Duodenal mucosa (tissue), 2 donors: ENCODE measurements around the gene VASP.
A peak's percentile ranks its signal among the peaks of the same experiment; 100 is the strongest.

Experiments
- H3K27ac ChIP-seq: one replicate; pipeline ENCODE4 v1.7.0; 2013; ENCODE audit warnings: low read depth, low read length
- H3K27me3 ChIP-seq, 2 donors: one replicate each; pipeline ENCODE4 v1.7.0; 2013; ENCODE audit warnings: low read length in 2 of 2, control low read depth in 1 of 2; ENCODE audit not compliant: insufficient read depth in 2 of 2, control insufficient read depth in 1 of 2
- H3K36me3 ChIP-seq, 2 donors: one replicate each; pipeline ENCODE4 v1.7.0; 2013; ENCODE audit warnings: low read length in 2 of 2, control low read depth in 1 of 2; ENCODE audit not compliant: insufficient read depth in 2 of 2, control insufficient read depth in 1 of 2
- H3K4me1 ChIP-seq, 2 donors: one replicate each; pipeline ENCODE4 v1.7.0; 2013; ENCODE audit warnings: low read length in 2 of 2, control low read depth in 1 of 2; ENCODE audit not compliant: insufficient read depth in 2 of 2, control insufficient read depth in 1 of 2
- H3K4me3 ChIP-seq, 2 donors: one replicate each; pipeline ENCODE4 v1.7.0; 2013; ENCODE audit warnings: low read length in 2 of 2, low read depth in 1 of 2
- H3K9ac ChIP-seq, 2 donors: one replicate each; pipeline ENCODE4 v1.7.0; 2013; ENCODE audit warnings: low read length in 2 of 2, low read depth in 1 of 2
- H3K9me3 ChIP-seq, 2 donors: one replicate each; pipeline ENCODE4 v1.7.0; 2013; ENCODE audit warnings: low read length in 2 of 2, control low read depth in 1 of 2; ENCODE audit not compliant: control insufficient read depth in 1 of 2

The VASP gene

DNA sequence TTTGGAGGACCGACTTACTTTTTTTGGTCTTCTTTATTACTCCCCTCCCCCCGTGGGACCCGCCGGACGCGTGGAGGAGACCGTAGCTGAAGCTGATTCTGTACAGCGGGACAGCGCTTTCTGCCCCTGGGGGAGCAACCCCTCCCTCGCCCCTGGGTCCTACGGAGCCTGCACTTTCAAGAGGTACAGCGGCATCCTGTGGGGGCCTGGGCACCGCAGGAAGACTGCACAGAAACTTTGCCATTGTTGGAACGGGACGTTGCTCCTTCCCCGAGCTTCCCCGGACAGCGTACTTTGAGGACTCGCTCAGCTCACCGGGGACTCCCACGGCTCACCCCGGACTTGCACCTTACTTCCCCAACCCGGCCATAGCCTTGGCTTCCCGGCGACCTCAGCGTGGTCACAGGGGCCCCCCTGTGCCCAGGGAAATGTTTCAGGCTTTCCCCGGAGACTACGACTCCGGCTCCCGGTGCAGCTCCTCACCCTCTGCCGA, 39.1 kb upstream of the VASP start:
- Histone ChIP-seq H3K27me3 (peaks cover 0 to 5% of the 10 kb centered on the region in 2 donors), H3K36me3 (no peaks in the 10 kb centered on the region), H3K9me3 (no peaks in the 10 kb centered on the region), H3K4me1 (peaks cover 11 to 26% of the 10 kb centered on the region in 2 donors), H3K9ac (peak overlapping the region; percentile 82 to 90), H3K4me3 (peak overlapping the region; percentile 87 to 93), H3K27ac (peak overlapping the region; percentile 95)

DNA sequence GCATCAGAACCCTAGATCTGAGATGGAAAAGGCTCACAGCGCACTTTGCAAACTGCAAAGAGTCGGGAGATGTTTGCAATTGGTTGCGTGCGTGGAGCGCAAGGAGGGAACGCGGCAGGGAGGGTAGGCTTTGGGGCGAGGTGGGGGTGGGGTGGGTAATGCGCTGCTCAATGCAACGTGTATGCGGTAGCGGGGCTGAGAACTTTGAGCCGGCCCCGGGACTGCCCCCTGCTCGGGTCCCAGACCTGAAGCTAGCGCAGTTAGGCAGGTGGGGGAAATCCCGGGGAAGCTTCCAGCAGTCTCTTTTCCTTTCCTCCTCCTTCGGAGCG, 38.5 kb upstream of the VASP start:
- no peaks in the 10 kb centered on the region for H3K36me3 ChIP-seq
- peak overlapping the region; percentile 95 for H3K27ac ChIP-seq
- no peaks in the 10 kb centered on the region for H3K9me3 ChIP-seq
- H3K4me1 ChIP-seq = peaks cover 11 to 26% of the 10 kb centered on the region in 2 donors
- peak overlapping the region; percentile 82 to 90 for H3K9ac ChIP-seq
- peak overlapping the region; percentile 87 to 93 for H3K4me3 ChIP-seq
- peaks cover 0 to 7% of the 10 kb centered on the region in 2 donors for H3K27me3 ChIP-seq

GRCh38 chr19:45469132-45469944, 37.9 kb upstream of the VASP start:
- Histone ChIP-seq H3K27ac (peak overlapping the region; percentile 95), H3K27me3 (peaks cover 0 to 7% of the 10 kb centered on the region in 2 donors), H3K9me3 (no peaks in the 10 kb centered on the region), H3K4me1 (peaks cover 11 to 26% of the 10 kb centered on the region in 2 donors), H3K36me3 (no peaks in the 10 kb centered on the region), H3K9ac (peak overlapping the region; percentile 90 to 97), H3K4me3 (peak overlapping the region; percentile 87 to 93)

DNA sequence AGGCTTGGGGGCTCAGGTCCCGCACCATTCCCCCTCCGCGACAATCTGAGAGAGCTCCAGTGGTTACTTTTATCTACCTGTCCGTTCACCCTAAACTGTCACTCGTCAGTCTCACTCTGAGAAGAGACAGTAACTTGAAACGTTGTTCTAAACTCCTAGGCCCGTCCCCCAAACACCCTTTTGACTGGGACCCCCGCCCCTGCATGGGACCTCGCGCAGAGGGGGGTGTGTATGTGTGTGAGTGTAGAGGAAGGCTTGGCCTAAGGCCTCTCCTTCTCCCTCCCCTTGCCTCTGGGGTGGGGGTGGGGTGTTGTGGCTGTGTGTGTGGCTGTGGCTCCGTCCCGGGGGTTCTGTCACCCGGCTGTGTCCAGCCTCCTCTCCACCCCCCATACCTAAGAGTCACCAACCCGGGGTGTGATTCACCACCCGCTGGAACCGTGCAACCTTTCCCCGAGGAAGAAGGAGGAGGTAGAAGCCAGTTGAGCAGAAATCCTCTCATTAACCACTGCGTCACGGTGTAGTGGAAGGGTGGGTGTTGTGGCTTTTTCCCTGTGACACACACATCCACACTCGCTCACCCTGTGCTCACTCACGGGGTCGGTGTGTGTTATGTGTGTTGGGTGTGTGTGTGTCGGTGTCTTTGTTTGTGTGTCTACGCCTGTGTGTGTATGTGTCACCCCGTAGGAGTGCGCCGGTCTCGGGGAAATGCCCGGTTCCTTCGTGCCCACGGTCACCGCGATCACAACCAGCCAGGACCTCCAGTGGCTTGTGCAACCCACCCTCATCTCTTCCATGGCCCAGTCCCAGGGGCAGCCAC, 37.1 kb upstream of the VASP start:
- Histone ChIP-seq H3K4me1 (peaks cover 11 to 26% of the 10 kb centered on the region in 2 donors), H3K27ac (peak overlapping the region; percentile 95), H3K9me3 (no peaks in the 10 kb centered on the region), H3K27me3 (peaks cover 0 to 7% of the 10 kb centered on the region in 2 donors), H3K4me3 (peak overlapping the region; percentile 87 to 93), H3K9ac (peak overlapping the region; percentile 90 to 97), H3K36me3 (no peaks in the 10 kb centered on the region)

- H3K9ac ChIP-seq = no peak overlapping the region
- H3K27me3 ChIP-seq = peaks cover 0 to 7% of the 10 kb centered on the region in 2 donors
- H3K4me1 ChIP-seq = peaks cover 11 to 26% of the 10 kb centered on the region in 2 donors
- H3K27ac ChIP-seq = no peak overlapping the region
- no peaks in the 10 kb centered on the region for H3K9me3 ChIP-seq
- no peaks in the 10 kb centered on the region for H3K36me3 ChIP-seq
- no peak overlapping the region for H3K4me3 ChIP-seq
Observed at GRCh38 chr19:45470762-45471081, 36.6 kb upstream of the VASP start.

- peaks cover 11 to 26% of the 10 kb centered on the region in 2 donors for H3K4me1 ChIP-seq
- H3K4me3 ChIP-seq = no peak overlapping the region
- H3K9ac ChIP-seq = no peak overlapping the region
Observed at GRCh38 chr19:45471111-45471930, 36.0 kb upstream of the VASP start.

GRCh38 chr19:45471931-45472562, 35.2 kb upstream of the VASP start:
- H3K36me3 ChIP-seq = no peaks in the 10 kb centered on the region
- no peak overlapping the region for H3K9ac ChIP-seq
- no peak overlapping the region for H3K27ac ChIP-seq
- H3K9me3 ChIP-seq = no peaks in the 10 kb centered on the region
- H3K4me3 ChIP-seq = no peak overlapping the region
- H3K4me1 ChIP-seq = peaks cover 9 to 26% of the 10 kb centered on the region in 2 donors
- peaks cover 0 to 7% of the 10 kb centered on the region in 2 donors for H3K27me3 ChIP-seq

More at GRCh38 chr19:45471111-45471930, 36.0 kb upstream of the VASP start:
- H3K9me3 ChIP-seq = no peaks in the 10 kb centered on the region
- no peaks in the 10 kb centered on the region for H3K36me3 ChIP-seq
- no peak overlapping the region for H3K27ac ChIP-seq
- H3K27me3 ChIP-seq = peaks cover 0 to 7% of the 10 kb centered on the region in 2 donors

DNA sequence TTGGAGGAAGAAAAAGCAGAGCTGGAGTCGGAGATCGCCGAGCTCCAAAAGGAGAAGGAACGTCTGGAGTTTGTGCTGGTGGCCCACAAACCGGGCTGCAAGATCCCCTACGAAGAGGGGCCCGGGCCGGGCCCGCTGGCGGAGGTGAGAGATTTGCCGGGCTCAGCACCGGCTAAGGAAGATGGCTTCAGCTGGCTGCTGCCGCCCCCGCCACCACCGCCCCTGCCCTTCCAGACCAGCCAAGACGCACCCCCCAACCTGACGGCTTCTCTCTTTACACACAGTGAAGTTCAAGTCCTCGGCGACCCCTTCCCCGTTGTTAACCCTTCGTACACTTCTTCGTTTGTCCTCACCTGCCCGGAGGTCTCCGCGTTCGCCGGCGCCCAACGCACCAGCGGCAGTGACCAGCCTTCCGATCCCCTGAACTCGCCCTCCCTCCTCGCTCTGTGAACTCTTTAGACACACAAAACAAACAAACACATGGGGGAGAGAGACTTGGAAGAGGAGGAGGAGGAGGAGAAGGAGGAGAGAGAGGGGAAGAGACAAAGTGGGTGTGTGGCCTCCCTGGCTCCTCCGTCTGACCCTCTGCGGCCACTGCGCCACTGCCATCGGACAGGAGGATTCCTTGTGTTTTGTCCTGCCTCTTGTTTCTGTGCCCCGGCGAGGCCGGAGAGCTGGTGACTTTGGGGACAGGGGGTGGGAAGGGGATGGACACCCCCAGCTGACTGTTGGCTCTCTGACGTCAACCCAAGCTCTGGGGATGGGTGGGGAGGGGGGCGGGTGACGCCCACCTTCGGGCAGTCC, 34.5 kb upstream of the VASP start:
- no peak overlapping the region for H3K27ac ChIP-seq
- peaks cover 8 to 27% of the 10 kb centered on the region in 2 donors for H3K4me1 ChIP-seq
- H3K27me3 ChIP-seq = peaks cover 0 to 7% of the 10 kb centered on the region in 2 donors
- no peaks in the 10 kb centered on the region for H3K36me3 ChIP-seq
- H3K9me3 ChIP-seq = no peaks in the 10 kb centered on the region
- H3K4me3 ChIP-seq = no peak overlapping the region
- H3K9ac ChIP-seq = peak overlapping the region in 1 of 2 donors; percentile 15

DNA sequence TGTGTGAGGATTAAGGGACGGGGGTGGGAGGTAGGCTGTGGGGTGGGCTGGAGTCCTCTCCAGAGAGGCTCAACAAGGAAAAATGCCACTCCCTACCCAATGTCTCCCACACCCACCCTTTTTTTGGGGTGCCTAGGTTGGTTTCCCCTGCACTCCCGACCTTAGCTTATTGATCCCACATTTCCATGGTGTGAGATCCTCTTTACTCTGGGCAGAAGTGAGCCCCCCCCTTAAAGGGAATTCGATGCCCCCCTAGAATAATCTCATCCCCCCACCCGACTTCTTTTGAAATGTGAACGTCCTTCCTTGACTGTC, 34.0 kb upstream of the VASP start:
- Histone ChIP-seq H3K4me1 (peaks cover 13 to 27% of the 10 kb centered on the region in 2 donors), H3K9ac (no peak overlapping the region), H3K36me3 (no peaks in the 10 kb centered on the region), H3K27ac (no peak overlapping the region), H3K9me3 (no peaks in the 10 kb centered on the region), H3K27me3 (peaks cover 0 to 7% of the 10 kb centered on the region in 2 donors), H3K4me3 (no peak overlapping the region)
